Raji (cell line): ENCODE data around the gene NBEA.
A peak's percentile ranks its signal among the peaks of the same experiment; 100 is the strongest.

Experiments used
- POLR2A ChIP-seq: IDR thresholded peaks from 2 replicates; pipeline ENCODE4 v1.6.1; 2011; ENCODE audit warnings: low read depth, low read length, control low read depth; ENCODE audit not compliant: insufficient read depth

Gene NBEA

GRCh38 chr13:34941835-34942731 is at the start of gene NBEA:
NBEA (plus strand) TSS chr13:34942270; CDS start chr13:34942821, 551 bp downstream.
- peak; percentile 69 for TF ChIP-seq POLR2A

GRCh38 chr13:34894756-34895155 is 47.3 kb upstream of the NBEA start:
- TF ChIP-seq POLR2A: no peak

- no peak for TF ChIP-seq POLR2A
Observed at GRCh38 chr13:34897220-34897619, 44.9 kb upstream of the NBEA start.

- no peak for TF ChIP-seq POLR2A
Observed at GRCh38 chr13:34899888-34900287, 42.2 kb upstream of the NBEA start.

- TF ChIP-seq POLR2A: no peak
Observed at GRCh38 chr13:34900288-34900739, 41.8 kb upstream of the NBEA start.

GRCh38 chr13:34901572-34901971 is 40.5 kb upstream of the NBEA start:
- TF ChIP-seq POLR2A: no peak

- no peak for TF ChIP-seq POLR2A
Observed at GRCh38 chr13:34911159-34911558, 30.9 kb upstream of the NBEA start.

- TF ChIP-seq POLR2A: no peak
Observed at GRCh38 chr13:34913040-34913439, 29.0 kb upstream of the NBEA start.

GRCh38 chr13:34914416-34914815 is 27.7 kb upstream of the NBEA start:
- TF ChIP-seq POLR2A: no peak

- no peak for TF ChIP-seq POLR2A
Observed at GRCh38 chr13:34926508-34926907, 15.6 kb upstream of the NBEA start.

- TF ChIP-seq POLR2A: no peak
Observed at GRCh38 chr13:34931572-34931971, 10.5 kb upstream of the NBEA start.

- TF ChIP-seq POLR2A: no peak
Observed at GRCh38 chr13:34933349-34933748, 8.7 kb upstream of the NBEA start.

GRCh38 chr13:34933786-34934185 is 8.3 kb upstream of the NBEA start:
- no peak for TF ChIP-seq POLR2A

- no peak for TF ChIP-seq POLR2A
Observed at GRCh38 chr13:34935841-34936240, 6.2 kb upstream of the NBEA start.

- no peak for TF ChIP-seq POLR2A
Observed at GRCh38 chr13:34939771-34940170, 2.3 kb upstream of the NBEA start.

- no peak for TF ChIP-seq POLR2A
Observed at GRCh38 chr13:34941436-34941834, 635 bp upstream of the NBEA start.
